ENCODE measurements around the gene FICD.

- TF ChIP-seq CTCF (conservative IDR thresholded peaks at IDR 0.05; ENCODE audit: low read length) (no peak), EZH2phosphoT487 (IDR thresholded peaks at IDR 0.05; ENCODE audit: borderline replicate concordance, low read depth, low read length) (no peak)
These were observed 46.0 kb downstream of the FICD start, which contains the start of gene SART3 for GRCh38 chr12:108560752-108561719.
